ENCODE measurements around the gene MRTFA. TPM values are rescaled to one million over a fixed set of nuclear protein-coding genes. Genes with fewer than 3 reads are reported as not detected.
"Not testable (repeated sequence)": the region's sequence is repeated elsewhere in the genome, so short reads cannot be mapped to it uniquely, and the experiment has no call there.

The MRTFA gene
- total RNA-seq, 1 experiment from 2014 or later: 10.5 TPM

DNA sequence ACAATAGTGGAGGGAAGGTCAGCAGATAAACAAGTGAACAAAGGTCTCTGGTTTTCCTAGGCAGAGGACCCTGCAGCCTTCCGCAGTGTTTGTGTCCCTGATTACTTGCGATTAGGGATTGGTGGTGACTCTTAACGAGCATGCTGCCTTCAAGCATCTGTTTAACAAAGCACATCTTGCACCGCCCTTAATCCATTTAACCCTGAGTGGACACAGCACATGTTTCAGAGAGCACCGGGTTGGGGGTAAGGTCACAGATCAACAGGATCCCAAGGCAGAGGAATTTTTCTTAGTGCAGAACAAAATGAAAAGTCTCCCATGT is 136.1 kb downstream of the MRTFA start:
- DNase-seq (ENCODE audit: low read depth, low spot score); in situ Hi-C loops (cut with HindIII; ENCODE audit: low pct_unique_long_range_greater_than_20kb, low sequenced_read_pairs): not testable (repeated sequence)

DNA sequence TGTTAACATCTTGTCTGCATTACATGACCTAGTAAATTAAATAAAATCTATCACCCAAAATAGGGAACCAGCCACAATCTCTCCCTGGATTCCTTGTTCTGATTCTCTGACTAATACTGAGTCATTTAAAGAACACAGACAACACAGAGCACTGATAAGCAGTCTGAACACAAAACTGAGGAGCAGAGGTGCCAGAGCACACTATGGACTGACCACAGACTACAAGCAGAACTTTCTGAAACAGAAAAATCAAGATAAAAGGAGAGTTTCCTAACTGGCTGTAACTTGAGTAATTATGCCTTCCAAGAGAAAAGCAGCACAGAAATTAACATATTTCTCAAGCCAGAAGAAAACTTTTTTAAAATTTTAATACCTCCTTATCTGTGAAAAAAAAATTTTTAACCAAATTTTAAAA is 137.3 kb downstream of the MRTFA start:
- peak; percentile 43 for DNase-seq (ENCODE audit: low read depth, low spot score)
- in situ Hi-C loops (cut with HindIII; ENCODE audit: low pct_unique_long_range_greater_than_20kb, low sequenced_read_pairs): no loop called here

DNA sequence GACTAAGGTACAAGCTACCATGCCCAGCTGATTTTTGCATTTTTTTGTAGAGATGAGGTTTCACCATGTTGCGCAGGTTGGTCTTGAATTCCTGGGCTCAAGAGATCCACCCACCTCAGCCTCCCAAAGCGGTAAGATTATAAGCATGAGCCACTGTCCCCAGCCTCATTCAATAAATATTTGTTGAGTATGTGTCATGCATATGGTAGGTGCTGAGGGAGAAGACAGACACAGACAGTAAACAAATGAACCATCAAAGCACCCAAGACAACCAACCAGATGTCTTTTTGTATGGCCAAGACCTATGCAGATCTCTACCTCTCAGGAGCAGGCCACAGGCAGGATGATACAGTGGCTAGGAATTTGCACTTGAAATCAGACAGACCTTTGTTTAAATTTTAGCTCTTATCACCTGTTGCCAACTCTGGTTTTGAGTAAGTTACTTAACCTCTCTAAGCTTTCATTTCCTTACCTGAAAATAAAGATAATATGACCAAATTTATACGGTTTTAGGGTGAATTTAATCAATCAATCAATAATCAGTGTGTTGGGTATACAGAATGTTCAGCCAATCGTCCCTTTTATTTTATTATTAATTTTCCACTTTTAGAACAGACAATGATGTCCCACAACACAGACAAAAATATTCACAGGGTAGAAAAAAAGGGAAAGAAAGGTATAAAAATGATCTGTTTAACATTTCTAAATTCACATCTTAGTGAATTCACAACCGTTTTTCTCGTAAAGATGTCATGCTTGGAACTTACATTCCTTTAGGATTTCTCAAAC is 137.9 kb downstream of the MRTFA start:
- DNase-seq (ENCODE audit: low read depth, low spot score): no peak
- in situ Hi-C loops (cut with HindIII; ENCODE audit: low pct_unique_long_range_greater_than_20kb, low sequenced_read_pairs): no loop called here

DNA sequence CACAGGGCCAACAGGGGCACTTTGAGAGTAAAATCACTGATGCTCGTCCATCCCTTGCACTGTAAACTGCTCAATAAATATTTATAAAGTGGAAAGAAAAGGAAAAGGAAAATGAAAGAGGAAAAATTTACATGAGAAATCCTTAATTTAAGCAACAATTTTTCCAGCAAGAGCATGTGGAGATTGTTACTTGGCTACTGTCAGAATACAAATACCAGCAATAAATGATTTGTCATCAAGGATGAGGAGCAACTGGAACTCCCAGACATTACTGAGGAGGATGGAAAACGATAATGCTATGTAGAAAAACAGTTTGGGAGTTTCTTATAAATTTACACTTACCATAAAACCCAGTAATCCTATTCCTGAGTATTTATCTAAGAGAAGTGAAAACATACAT is 143.1 kb downstream of the MRTFA start:
- no peak for DNase-seq (ENCODE audit: low read depth, low spot score)
- in situ Hi-C loops (cut with HindIII; ENCODE audit: low pct_unique_long_range_greater_than_20kb, low sequenced_read_pairs): no loop called here

DNA sequence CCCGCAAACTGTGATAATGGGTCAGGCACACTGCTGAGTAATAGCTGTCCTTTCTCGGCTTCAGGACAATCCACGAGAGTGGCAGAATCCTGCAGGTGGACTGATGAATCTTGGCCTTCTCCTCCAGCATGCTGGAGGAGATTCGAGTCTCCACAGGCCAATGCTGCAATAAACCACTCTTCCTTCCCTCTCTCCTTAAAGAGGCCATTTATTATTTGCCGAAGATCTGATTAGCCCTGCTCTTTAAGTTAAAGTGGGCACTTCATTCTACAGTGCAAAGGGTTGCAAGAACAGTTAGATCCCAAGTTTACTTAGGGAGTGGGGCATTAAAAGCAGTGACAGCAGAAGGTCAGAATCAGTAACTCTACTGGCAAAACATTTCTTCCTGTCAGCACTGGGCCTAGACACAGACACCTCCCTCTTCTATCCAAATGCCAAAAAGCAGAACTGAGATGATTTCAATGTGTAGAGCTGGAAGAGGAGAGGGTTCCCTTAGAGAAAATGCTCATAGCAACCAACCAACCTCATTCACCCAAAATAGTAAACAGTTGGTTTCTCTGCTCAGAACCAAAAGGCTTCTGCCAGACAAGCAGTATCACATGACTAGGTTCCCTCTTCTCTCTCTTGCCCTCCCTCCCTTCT is 144.4 kb downstream of the MRTFA start:
- in situ Hi-C loops (cut with HindIII; ENCODE audit: low pct_unique_long_range_greater_than_20kb, low sequenced_read_pairs): no loop called here
- peak; percentile 40 for DNase-seq (ENCODE audit: low read depth, low spot score)

DNA sequence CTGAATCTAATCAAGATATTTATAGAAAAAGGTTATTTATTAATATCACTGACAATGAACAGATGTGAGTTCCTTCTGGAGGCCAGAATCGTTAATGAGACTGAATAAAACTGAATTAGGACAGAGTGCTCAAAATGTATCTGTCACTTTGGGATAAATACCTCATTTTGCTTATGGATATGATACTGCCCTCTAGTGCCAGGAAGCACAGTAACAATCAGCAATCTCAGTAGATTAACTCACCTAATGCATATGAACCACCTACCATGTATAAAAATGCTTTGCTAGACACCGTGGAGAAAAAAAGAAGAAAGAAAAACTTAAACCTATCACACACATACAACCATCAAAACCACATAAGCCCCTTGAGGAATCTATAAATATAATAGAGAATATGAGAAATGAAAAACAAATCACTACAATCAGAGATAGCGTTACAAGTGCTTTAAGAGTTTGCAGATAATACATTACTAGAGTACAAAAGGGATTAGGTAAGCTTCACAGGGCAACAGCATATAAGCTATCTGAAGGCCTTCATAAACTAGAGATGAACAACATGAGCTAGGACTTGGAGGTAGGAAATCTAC is 148.8 kb downstream of the MRTFA start:
- in situ Hi-C loops (cut with HindIII; ENCODE audit: low pct_unique_long_range_greater_than_20kb, low sequenced_read_pairs): no loop called here

DNA sequence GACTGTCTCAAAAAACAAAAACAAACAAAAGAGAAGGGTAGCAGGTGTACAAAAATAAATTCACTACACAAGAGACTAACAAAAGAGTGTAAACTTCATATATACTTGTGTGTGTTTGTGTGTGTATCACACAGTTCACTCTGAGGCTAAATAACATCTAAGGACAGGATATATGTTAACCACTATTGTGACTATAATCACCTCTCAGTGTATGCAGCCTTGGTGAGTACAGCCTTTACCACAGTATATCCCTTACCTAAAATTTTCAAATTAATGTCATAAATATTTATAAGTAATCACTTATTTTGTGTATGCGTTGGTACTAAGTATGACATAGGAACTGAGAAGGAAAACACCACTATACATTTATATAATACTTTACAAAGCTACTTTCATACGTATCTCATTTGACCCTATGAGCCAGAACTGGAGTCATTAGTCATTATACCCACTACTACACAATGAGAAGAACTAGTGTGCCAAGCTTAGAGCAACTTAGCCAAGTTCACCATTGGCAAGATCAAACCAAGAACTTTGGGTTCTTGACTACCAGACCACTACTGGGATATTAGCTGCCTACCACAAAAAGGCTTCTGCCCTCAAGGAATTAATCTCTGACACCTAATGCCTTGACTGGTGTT is 149.4 kb downstream of the MRTFA start:
- in situ Hi-C loops (cut with HindIII; ENCODE audit: low pct_unique_long_range_greater_than_20kb, low sequenced_read_pairs): no loop called here

More for the DNA sequence above, 148.8 kb downstream of the MRTFA start:
- peak; percentile 62 for DNase-seq (ENCODE audit: low read depth, low spot score)

DNA sequence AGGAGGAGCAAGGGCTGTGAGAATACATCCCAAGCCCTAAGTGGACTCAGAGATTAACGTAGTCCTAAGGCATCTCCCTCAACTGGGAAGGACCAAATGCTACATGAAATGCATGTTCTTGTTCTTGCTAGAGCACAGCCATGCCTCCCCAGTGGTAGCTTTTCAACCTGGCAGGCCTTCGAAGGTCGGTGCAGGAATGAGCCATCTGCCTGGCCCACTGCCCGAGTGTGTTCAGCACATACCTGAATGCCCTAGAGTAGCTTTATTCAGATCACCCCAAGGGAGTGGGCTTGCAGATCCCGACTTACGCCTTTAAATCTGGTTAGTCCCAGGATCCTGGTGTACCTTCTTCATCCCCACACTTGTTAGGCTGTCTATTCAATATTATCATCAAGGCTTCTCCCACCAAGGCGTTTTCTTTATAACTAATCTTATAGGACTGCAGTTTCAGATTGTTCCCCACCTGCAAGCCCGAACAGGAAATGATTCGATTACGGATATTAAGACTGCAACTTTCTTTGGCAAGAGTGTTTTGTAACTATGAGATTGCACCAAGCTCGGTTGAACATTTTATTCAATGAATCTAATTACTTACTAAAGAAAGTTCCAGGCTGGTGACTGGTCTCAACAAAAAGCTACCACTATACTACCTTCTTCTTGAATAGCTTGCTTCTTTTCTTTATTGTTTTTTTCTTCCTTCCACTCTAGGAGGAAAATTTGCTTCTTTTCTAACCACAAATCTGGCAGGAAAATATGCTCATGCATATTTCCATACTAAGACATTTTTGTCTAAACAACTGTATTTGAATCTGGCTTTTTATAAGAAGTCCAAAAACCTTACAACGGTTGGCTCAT is 150.5 kb downstream of the MRTFA start:
- in situ Hi-C loops (cut with HindIII; ENCODE audit: low pct_unique_long_range_greater_than_20kb, low sequenced_read_pairs): no loop called here
- DNase-seq (ENCODE audit: low read depth, low spot score): no peak

More for the DNA sequence above, 149.4 kb downstream of the MRTFA start:
- no peak for DNase-seq (ENCODE audit: low read depth, low spot score)

DNA sequence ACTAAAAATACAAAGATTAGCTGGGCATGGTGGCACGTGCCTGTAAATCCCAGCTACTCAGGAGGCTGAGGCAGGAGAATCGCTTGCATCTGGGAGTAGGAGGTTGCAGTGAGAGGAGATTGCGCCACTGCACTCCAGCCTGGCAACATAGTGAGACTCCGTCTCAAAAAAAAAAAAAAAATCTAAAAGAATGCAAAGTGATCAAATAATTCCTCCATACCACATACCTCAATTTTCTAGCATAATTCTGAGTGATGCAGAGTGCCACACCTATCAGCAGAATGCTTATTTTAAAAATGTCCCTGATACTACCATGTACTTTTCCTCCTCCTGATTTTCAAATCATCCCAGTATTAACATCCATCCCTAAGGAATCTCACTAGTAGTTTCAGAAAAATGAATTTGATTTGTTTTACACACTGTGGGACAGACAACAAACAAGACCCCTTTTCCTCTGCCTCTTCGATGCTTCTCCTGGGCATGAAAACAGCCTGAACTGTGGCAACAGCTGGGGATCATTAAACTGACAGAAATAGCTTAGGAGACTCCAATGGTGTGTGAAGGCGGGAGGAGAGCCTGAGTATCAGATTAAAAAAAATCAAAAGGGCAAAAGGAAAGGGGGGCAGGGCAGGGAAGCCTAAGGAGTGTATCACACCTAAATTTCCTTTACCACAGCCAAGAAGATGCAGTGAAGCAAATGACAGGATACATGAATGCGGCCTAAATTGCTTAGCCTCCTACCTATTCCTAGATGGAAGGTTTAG is 151.4 kb downstream of the MRTFA start:
- DNase-seq (ENCODE audit: low read depth, low spot score): no peak
- in situ Hi-C loops (cut with HindIII; ENCODE audit: low pct_unique_long_range_greater_than_20kb, low sequenced_read_pairs): no loop called here

DNA sequence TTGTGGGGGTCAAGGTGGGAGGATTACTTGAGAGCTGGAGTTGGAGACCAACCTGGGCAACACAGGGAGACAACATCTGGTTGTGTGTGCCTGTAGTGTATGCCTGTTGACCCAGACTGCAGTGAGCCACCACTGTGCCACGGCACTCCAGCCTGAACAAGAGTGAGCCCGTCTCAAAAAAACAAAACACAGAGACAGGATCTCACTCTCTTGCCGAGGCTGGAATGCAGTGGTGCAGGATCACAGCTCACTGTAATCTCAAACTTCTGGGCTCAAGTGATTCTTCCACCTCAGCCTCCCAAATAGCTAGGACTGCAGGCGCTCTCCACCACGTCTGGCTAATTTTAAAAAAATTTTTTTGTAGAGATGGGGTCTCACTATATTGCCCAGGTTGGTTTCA is 153.6 kb downstream of the MRTFA start:
- no peak for DNase-seq (ENCODE audit: low read depth, low spot score)
- in situ Hi-C loops (cut with HindIII; ENCODE audit: low pct_unique_long_range_greater_than_20kb, low sequenced_read_pairs): no loop called here

DNA sequence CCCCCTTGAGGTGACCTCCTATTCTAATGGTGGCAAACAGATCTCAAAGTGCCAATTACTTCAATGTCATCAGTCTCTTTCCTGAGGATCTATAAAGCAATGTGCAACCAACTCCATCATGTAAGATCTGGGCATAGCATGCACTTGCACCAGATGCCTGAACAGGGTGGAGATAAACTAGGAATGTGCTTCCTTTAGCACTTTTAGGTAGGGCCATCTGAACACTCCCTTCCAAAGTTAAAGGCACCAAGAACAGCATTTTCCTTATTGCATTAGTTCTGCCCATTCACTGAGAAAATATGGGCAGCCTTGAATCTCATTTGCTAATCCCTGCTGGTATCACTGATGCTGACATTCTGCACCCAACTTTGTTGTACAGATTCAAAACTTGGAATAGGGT is 154.1 kb downstream of the MRTFA start:
- DNase-seq (ENCODE audit: low read depth, low spot score): no peak
- in situ Hi-C loops (cut with HindIII; ENCODE audit: low pct_unique_long_range_greater_than_20kb, low sequenced_read_pairs): no loop called here

DNA sequence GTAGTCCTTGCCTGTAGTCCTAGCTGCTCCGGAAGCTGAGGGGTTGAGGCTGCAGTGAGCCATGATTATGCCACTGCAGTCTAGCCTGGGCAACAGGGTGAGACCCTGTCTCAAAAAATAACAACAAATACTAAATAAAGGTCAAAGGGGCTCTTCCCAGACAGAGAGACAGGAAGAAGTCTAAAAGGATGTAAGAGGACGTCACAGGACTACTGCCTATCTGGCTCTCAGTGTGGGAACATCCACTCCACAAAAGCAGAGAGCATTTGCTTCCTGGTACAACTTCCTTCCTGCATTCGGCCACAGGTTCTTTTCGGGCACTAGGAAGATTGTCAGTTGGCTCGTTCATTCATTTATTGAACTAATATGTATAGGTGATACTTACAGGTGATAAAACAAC is 155.5 kb downstream of the MRTFA start:
- no peak for DNase-seq (ENCODE audit: low read depth, low spot score)
- in situ Hi-C loops (cut with HindIII; ENCODE audit: low pct_unique_long_range_greater_than_20kb, low sequenced_read_pairs): no loop called here

DNA sequence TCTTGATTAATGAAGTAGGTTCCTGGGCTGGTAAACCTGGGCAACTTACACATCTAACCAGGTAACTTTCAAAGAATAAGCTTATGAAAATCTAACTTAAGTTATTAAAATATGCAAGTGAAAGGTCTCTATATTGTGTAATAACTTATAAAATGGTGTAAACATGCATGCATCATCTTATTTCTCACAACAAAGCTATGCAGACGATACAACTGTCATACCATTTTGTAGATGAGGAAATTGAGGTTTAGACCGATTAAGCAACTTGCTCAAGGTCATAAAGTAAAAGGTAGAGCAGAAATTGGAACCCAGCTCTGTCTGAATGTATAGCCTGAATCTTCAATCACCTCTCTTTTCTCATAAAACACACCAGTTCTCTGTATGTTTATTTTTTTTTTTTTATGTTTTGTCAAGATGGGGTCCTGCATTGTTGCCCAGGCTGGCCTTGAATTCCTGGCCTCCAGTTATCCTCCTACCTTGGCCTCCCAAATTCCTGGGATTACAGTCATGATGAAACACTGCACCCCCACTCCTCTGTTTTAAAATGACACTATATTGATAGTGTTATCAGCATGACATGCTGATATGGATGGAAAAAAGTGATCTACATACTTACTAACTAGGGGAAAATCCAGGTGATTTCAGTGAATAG is 156.5 kb downstream of the MRTFA start:
- in situ Hi-C loops (cut with HindIII; ENCODE audit: low pct_unique_long_range_greater_than_20kb, low sequenced_read_pairs): no loop called here
- DNase-seq (ENCODE audit: low read depth, low spot score): no peak

DNA sequence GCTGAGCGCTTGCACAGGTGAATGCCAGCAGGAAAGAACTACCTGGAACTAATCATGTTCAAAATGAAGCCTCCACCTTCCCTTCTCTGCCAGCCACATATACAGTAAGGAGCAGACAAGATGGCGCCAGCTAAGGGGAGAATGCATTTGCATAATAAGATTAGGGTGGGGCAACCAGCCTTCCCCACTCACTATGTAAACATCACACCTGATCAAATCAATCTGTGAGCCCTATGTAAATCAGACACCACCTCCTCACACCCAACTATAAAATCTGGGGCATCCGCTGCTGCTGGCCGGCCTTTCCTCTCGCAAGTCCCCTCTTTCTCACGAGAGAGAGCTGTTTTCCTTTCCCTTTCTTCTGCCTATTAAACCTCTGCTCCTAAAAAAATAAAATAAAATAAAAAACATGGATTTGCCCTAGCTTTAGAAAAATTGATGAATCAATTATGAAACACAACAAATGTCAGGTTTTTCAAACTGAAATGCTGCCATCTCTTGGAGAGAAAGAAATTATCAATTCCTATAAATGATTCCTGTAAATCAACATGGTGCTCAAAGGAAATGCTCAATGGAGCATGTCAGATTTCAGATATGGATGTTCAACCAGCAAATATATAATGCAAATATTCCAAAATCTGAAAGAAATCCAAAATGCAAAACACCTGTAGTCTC is 157.3 kb downstream of the MRTFA start:
- in situ Hi-C loops (cut with HindIII; ENCODE audit: low pct_unique_long_range_greater_than_20kb, low sequenced_read_pairs): no loop called here
- peak; percentile 17 for DNase-seq (ENCODE audit: low read depth, low spot score)

DNA sequence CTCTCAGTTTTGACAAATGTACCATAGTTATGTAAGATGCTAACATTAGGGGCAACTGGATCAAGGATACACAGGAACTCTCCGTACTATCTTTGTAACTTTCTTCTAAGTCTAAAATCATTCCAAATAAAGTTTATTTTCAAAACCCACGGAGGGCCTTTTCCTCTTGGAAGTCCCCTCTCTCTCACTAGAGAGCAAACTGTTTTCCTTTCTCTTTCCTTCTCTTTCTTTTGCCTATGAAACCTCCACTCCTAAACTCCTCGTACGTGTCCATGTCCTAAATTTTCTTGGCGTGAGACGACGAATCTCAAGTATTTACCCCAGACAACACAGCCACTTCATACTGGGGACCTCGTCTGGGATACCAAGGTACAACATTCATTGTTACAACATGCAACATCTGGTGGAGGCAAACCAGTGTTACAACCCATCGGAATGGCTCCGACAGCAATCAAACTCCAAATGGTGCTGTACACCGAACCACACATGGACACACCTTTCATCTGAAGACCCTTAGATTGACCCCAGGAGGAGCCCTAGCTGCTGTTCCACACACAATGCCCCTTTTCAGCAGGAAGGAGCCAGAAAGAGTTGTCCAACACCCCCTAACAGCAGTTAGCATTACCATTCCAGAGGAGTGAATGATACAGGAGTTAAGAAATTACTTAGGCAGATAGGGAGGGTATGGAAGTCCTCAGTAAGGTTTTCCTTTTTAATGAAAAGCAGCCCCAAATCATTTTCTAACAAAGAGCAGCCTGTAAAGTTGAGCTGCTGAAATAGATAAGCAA is 158.0 kb downstream of the MRTFA start:
- in situ Hi-C loops (cut with HindIII; ENCODE audit: low pct_unique_long_range_greater_than_20kb, low sequenced_read_pairs): no loop called here
- no peak for DNase-seq (ENCODE audit: low read depth, low spot score)

All from SK-MEL-5 (cell line).